ENCODE data around the gene EFCC1. TPM values are rescaled to one million over a fixed set of nuclear protein-coding genes. Genes with fewer than 3 reads are reported as not detected.

The EFCC1 gene
- total RNA-seq, 4 donors from 2014 or later: 0.75 to 2.2 (median 1.7) TPM

DNA sequence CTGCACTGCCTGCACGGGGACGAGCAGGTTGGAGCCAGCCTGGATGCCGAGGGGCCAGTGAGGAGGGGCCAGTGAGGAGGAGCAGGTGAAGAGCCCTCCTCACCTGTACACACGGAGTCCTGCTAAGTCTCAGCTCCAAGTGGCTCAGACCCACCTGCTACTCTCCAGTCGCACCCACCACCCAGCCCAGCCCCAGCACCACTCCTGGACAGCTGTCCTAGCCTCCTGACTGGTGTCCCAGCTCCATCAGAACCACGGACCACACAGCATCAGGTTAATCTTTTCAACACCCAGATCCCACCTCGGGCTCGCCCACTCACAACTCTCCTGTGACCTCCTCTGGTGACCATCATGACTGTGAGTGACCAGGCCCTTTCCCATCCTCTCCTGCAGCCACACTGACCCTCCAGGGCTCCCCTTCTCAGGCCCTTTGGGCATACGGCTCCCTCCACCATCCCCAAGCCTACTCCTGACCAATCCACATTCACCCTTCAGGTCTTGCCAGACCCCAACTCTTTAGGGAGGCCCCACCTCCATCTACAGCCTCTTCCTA is 13.8 kb downstream of the EFCC1 start:
- DNase-seq: no peak
- peak overlapping the region; percentile 62 to 84 (median 80) for H3K27ac ChIP-seq
- 92% methylated on average over 9 of the region's 9 CpGs; no CpG with 5 or more reads in 1 of the 2 donors for WGBS, 2 donors (ENCODE audit: low coverage in 1 of 2)
- no peak overlapping the region for H3K4me3 ChIP-seq
- intact Hi-C loops (cut with DNase I; ENCODE audit: low total_unique reads) (no loop called here), in situ Hi-C loops (cut with MboI; ENCODE audit: low pct_ligation_motif_present in 1 of 4, low pct_unique_long_range_greater_than_20kb in 1 of 4, low sequenced_read_pairs in 3 of 4) (no loop called here)
- H3K27me3 ChIP-seq: no peaks in the 10 kb centered on the region
- peaks cover 8 to 32% (median 26%) of the 10 kb centered on the region in 4 donors for H3K4me1 ChIP-seq
- H3K36me3 ChIP-seq: no peaks in the 10 kb centered on the region
- no peaks in the 10 kb centered on the region for H3K9me3 ChIP-seq
- TF ChIP-seq POLR2AphosphoS5 (IDR thresholded peaks at IDR 0.05) (no peak), EP300 (IDR thresholded peaks at IDR 0.05; ENCODE audit: low read depth) (no peak), POLR2A (IDR thresholded peaks at IDR 0.05) (no peak)
- TF ChIP-seq, protein P1, sequence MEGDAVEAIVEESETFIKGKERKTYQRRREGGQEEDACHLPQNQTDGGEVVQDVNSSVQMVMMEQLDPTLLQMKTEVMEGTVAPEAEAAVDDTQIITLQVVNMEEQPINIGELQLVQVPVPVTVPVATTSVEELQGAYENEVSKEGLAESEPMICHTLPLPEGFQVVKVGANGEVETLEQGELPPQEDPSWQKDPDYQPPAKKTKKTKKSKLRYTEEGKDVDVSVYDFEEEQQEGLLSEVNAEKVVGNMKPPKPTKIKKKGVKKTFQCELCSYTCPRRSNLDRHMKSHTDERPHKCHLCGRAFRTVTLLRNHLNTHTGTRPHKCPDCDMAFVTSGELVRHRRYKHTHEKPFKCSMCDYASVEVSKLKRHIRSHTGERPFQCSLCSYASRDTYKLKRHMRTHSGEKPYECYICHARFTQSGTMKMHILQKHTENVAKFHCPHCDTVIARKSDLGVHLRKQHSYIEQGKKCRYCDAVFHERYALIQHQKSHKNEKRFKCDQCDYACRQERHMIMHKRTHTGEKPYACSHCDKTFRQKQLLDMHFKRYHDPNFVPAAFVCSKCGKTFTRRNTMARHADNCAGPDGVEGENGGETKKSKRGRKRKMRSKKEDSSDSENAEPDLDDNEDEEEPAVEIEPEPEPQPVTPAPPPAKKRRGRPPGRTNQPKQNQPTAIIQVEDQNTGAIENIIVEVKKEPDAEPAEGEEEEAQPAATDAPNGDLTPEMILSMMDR (IDR thresholded peaks at IDR 0.05): no peak

DNA sequence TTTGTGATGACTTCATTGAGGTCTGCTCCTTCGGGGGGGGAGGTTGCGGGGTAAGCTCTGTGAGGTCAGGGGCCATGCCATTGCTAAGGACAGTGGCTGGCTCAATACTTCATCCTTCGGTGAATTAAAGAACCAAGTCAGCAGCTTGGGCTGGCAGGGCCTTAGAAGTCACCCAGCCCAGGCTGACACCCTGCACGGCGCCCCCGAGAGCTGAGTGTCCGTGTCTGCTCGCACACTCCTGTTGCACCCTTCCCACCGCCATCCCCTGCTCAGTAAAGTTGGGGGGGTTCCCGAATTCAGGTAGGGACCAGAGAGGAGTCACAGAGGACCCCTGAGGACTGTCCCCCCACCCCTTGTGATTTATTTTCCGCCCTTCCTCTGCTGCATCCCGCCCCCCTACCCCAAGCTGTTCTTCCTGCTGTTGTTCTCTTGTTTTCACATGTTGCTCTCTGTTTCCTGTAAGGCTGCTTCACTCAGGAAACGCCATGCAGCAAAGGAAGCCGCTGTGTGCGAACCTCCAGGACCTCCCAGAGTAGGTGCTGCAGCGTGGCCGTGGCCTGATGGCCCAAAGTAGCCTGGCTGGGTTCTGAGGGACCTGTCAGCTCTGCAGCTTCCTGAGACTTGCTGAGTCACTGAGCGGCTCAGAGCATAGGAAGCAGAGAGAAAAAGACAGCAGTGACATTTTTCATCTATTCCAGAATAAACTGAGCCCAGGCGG is 14.4 kb downstream of the EFCC1 start:
- no peaks in the 10 kb centered on the region for H3K27me3 ChIP-seq
- peak overlapping the region; percentile 62 to 84 (median 80) for H3K27ac ChIP-seq
- H3K4me3 ChIP-seq: no peak overlapping the region
- TF ChIP-seq EP300 (IDR thresholded peaks at IDR 0.05; ENCODE audit: low read depth) (no peak), POLR2A (IDR thresholded peaks at IDR 0.05) (no peak), POLR2AphosphoS5 (IDR thresholded peaks at IDR 0.05) (no peak)
- TF ChIP-seq, protein P1 (IDR thresholded peaks at IDR 0.05): no peak
- WGBS, 2 donors (ENCODE audit: low coverage in 1 of 2): 67 to 81% methylated on average over 1 to 19 of the region's 19 CpGs
- peak; percentile 39 for DNase-seq
- peaks cover 8 to 32% (median 26%) of the 10 kb centered on the region in 4 donors for H3K4me1 ChIP-seq
- H3K36me3 ChIP-seq: no peaks in the 10 kb centered on the region
- intact Hi-C loops (cut with DNase I; ENCODE audit: low total_unique reads) (no loop called here), in situ Hi-C loops (cut with MboI; ENCODE audit: low pct_ligation_motif_present in 1 of 4, low pct_unique_long_range_greater_than_20kb in 1 of 4, low sequenced_read_pairs in 3 of 4) (no loop called here)
- no peaks in the 10 kb centered on the region for H3K9me3 ChIP-seq

DNA sequence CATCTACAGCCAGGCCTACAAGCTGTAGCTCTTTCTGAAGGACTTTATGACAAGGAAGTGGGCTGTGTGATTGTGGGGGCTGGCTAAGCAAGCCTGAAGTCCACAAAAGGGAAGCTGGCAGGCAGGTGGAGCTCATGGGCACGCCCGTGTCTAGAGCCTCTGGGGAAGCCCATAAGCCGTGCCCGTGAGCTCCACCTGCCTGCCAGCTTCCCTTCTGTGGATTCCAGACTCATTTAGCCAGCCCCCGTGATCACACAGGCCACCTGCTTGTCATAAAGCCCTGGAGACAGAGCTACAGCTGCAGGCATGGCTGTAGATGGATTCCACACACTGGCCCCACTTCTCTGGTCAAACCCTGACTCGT is 15.2 kb downstream of the EFCC1 start:
- in situ Hi-C loops (cut with MboI; ENCODE audit: low pct_ligation_motif_present in 1 of 4, low pct_unique_long_range_greater_than_20kb in 1 of 4, low sequenced_read_pairs in 3 of 4) (no loop called here), intact Hi-C loops (cut with DNase I; ENCODE audit: low total_unique reads) (no loop called here)
- Histone ChIP-seq H3K4me3 (no peak overlapping the region), H3K9me3 (no peaks in the 10 kb centered on the region), H3K27ac (peak overlapping the region; percentile 62 to 84 (median 80)), H3K4me1 (peaks cover 8 to 32% (median 26%) of the 10 kb centered on the region in 4 donors), H3K27me3 (no peaks in the 10 kb centered on the region), H3K36me3 (no peaks in the 10 kb centered on the region)
- 28% methylated on average over 4 of the region's 6 CpGs; no CpG with 5 or more reads in 1 of the 2 donors for WGBS, 2 donors (ENCODE audit: low coverage in 1 of 2)
- TF ChIP-seq POLR2AphosphoS5 (IDR thresholded peaks at IDR 0.05): peak in 1 of 3 donors; percentile 7
- TF ChIP-seq, protein P1 (IDR thresholded peaks at IDR 0.05): peak in 2 of 5 experiments; percentile 29 to 37
- TF ChIP-seq EP300 (IDR thresholded peaks at IDR 0.05; ENCODE audit: low read depth): no peak
- peak; percentile 85 for DNase-seq

DNA sequence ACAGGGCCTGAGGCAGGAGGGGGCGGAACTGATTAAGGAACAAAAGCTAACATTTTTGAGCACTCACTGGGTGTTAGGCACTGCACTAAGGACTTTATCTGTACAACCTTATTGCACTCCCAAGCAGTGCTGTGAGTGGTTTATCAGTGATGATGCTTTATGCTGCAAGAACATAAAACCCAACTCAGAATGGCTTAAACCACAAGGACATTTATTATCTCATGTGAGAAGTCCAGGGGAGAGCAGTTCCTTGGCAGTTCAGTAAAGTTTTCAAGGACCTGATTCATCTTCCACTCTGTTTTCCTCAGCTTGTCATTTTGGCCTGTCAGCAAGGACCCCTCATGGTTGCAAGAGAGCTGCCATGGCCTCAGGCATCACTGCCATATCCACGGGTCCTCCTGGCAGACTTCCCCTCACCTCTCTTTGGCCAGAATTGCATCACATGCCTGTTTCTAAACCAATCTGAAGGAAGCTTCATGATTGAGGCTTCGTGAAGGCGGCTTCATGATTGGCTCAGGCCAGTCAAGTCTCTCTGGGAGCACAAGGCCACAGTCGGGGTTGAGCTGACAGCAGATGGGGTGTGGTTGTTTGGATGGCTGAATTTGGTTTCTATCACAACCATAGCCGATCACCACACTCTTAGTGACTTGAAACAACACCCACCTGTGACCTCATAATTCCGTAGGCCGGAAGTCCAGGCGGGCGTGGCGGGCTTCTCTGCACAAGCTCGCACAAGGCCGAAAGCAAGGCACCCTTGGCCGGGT is 15.8 kb downstream of the EFCC1 start:
- intact Hi-C loops (cut with DNase I; ENCODE audit: low total_unique reads): no loop called here
- Histone ChIP-seq H3K27me3 (no peaks in the 10 kb centered on the region), H3K4me1 (peaks cover 8 to 32% (median 26%) of the 10 kb centered on the region in 4 donors), H3K4me3 (no peak overlapping the region), H3K27ac (peak overlapping the region; percentile 62 to 84 (median 80)), H3K9me3 (no peaks in the 10 kb centered on the region), H3K36me3 (no peaks in the 10 kb centered on the region)
- 42% methylated on average over 14 of the region's 14 CpGs; no CpG with 5 or more reads in 1 of the 2 donors for WGBS, 2 donors (ENCODE audit: low coverage in 1 of 2)
- TF ChIP-seq POLR2AphosphoS5 (IDR thresholded peaks at IDR 0.05) (peak in 1 of 3 donors; percentile 19), POLR2A (IDR thresholded peaks at IDR 0.05) (peak; percentile 35)
- TF ChIP-seq, protein P1 (IDR thresholded peaks at IDR 0.05): no peak
- in situ Hi-C loops (cut with MboI; ENCODE audit: low pct_ligation_motif_present in 1 of 4, low pct_unique_long_range_greater_than_20kb in 1 of 4, low sequenced_read_pairs in 3 of 4): no loop called here
- peak; percentile 79 for DNase-seq

Measured in transverse colon (tissue), 4 donors.